GM06990 (cell line): ENCODE measurements around the gene NPR3.

ENCODE experiments used
- DNase-seq: peaks from one replicate; pipeline ENCODE4 v3.0.0-alpha.2; 2011; ENCODE audit not compliant: insufficient read length; ENCODE audit errors: extremely low read depth
- H3K27me3 ChIP-seq: replicated peaks from 2 replicates; pipeline ENCODE4 v1.6.0; 2011; ENCODE audit warnings: low read length; ENCODE audit not compliant: control insufficient read depth, insufficient read depth
- H3K36me3 ChIP-seq: 2 replicates; pipeline ENCODE4 v1.5.1; 2011; ENCODE audit warnings: low read length; ENCODE audit not compliant: control insufficient read depth, insufficient read depth
- H3K4me3 ChIP-seq: replicated peaks from 2 replicates; pipeline ENCODE4 v1.5.1; 2011; ENCODE audit warnings: low read depth, mild to moderate bottlenecking, control low read depth, low read length
- CTCF ChIP-seq: IDR thresholded peaks from 2 replicates; pipeline ENCODE4 v1.5.1; 2011; ENCODE audit warnings: low read length, control low read depth, mild to moderate bottlenecking, inconsistent platforms; ENCODE audit not compliant: insufficient read depth, poor library complexity, severe bottlenecking

Gene NPR3

GRCh38 chr5:32735512-32735911 is 24.4 kb downstream of the NPR3 start:
- H3K36me3 ChIP-seq = no peaks in the 10 kb centered on the region
- H3K4me3 ChIP-seq = no peak overlapping the region
- no peaks in the 10 kb centered on the region; the same call in 1 of the 2 replicates for H3K27me3 ChIP-seq
- DNase-seq = no peak
- no peak for TF ChIP-seq CTCF

- no peak overlapping the region for H3K4me3 ChIP-seq
- TF ChIP-seq CTCF = no peak
- no peaks in the 10 kb centered on the region; the same call in 1 of the 2 replicates for H3K27me3 ChIP-seq
- H3K36me3 ChIP-seq = no peaks in the 10 kb centered on the region
- no peak for DNase-seq
Observed at GRCh38 chr5:32736842-32737241, 25.7 kb downstream of the NPR3 start.

GRCh38 chr5:32740651-32741050 is 29.5 kb downstream of the NPR3 start:
- no peak overlapping the region for H3K4me3 ChIP-seq
- no peaks in the 10 kb centered on the region for H3K36me3 ChIP-seq
- DNase-seq = no peak
- H3K27me3 ChIP-seq = no peaks in the 10 kb centered on the region
- no peak for TF ChIP-seq CTCF

- no peak for TF ChIP-seq CTCF
- H3K4me3 ChIP-seq = no peak overlapping the region
- H3K36me3 ChIP-seq = no peaks in the 10 kb centered on the region
- no peaks in the 10 kb centered on the region for H3K27me3 ChIP-seq
- DNase-seq = no peak
Observed at GRCh38 chr5:32745317-32745716, 34.2 kb downstream of the NPR3 start.

- H3K27me3 ChIP-seq = no peaks in the 10 kb centered on the region; the same call in 1 of the 2 replicates
- H3K36me3 ChIP-seq = no peaks in the 10 kb centered on the region
- no peak for TF ChIP-seq CTCF
- no peak for DNase-seq
- H3K4me3 ChIP-seq = no peak overlapping the region
Observed at GRCh38 chr5:32752411-32752810, 41.3 kb downstream of the NPR3 start.

- TF ChIP-seq CTCF = no peak
- no peak for DNase-seq
- Histone ChIP-seq H3K36me3 (no peaks in the 10 kb centered on the region), H3K4me3 (no peak overlapping the region), H3K27me3 (no peaks in the 10 kb centered on the region; the same call in 1 of the 2 replicates)
Observed at GRCh38 chr5:32753051-32753450, 41.9 kb downstream of the NPR3 start.
